Motor neuron (in vitro differentiated cells): ENCODE measurements around the gene TFCP2L1. TPM values are rescaled to one million over a fixed set of nuclear protein-coding genes. Genes with fewer than 3 reads are reported as not detected.

ENCODE experiments used
- ATAC-seq, 8 experiments: fragments of 200-7000 bp; cut with Tn5 transposase; replicated peaks in 6 of 8; 2 replicates each; pipeline ENCODE4 v1.8.0; 2021; ENCODE audit warnings: mild to moderate bottlenecking in 8 of 8, moderate library complexity in 8 of 8
- H3K27ac ChIP-seq, 2 donors: fragments of 250-450 bp; sonication (Bioruptor Pico); 2 replicates each; pipeline ENCODE4 v1.9.0; 2021; ENCODE audit warnings: antibody characterized with exemption in 2 of 2, mild to moderate bottlenecking in 2 of 2, moderate library complexity in 1 of 2
- H3K4me1 ChIP-seq, 2 donors: fragments of 250-450 bp; sonication (Bioruptor Pico); replicated peaks in 1 of 2; 2 replicates each; pipeline ENCODE4 v1.6.1; 2021; ENCODE audit warnings: antibody characterized with exemption in 2 of 2, mild to moderate bottlenecking in 2 of 2, moderate library complexity in 1 of 2
- H3K4me3 ChIP-seq, 5 donors: fragments of 250-450 bp; sonication (Bioruptor Pico); 2 replicates each; pipeline ENCODE4 v1.9.0; 2021; ENCODE audit warnings: antibody characterized with exemption in 5 of 5, mild to moderate bottlenecking in 5 of 5, moderate library complexity in 4 of 5
- WGBS, 10 experiments: fragments of 450-650 bp; shearing (Covaris generic); methylation state at CpG; one replicate each; pipeline ENCODE4 v1.0.0; 2022; 5-methylcytosine and 5-hydroxymethylcytosine counted together
- in situ Hi-C, 9 experiments: fragments of 400-800 bp; cut with MboI; loops; one replicate each; pipeline ENCODE4 v1.15.0; 2021; ENCODE audit warnings: low sequenced_read_pairs in 9 of 9, low pct_unique_long_range_greater_than_20kb in 2 of 9; ENCODE audit not compliant: unreplicated experiment in 9 of 9
- total RNA-seq, 8 experiments: library from RNA; unstranded; fragments of 300-600 nt; gene quantifications; 2 replicates each; pipeline versions ENCODE4 v1.2.3 to v1.2.4, GENCODE V29; 2022

TFCP2L1 gene
- total RNA-seq, 8 experiments from 2014 or later, result 0.05 to 0.71 (median 0.11) TPM; not detected in 1

DNA sequence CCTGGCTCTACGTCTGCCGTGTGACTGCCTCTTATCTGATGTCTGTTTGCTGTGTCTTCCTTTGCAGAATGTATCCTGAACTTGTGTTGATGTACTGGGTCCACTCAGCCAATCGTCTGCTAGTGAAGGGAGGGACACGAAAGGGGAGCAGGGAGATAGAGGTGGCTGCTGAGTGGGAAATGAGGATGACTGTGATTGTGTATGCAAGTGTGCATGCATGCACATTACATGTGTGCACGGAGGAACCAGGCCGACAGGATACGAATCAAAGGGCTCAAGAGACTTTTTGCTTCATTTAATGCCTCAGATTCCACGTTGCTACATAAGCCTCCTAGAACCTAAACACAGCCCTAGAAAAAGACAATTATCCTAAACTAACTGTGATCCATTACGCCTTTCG is 111.2 kb downstream of the TFCP2L1 start:
- no peak for ATAC-seq
- Histone ChIP-seq H3K4me3 (no peak overlapping the region), H3K27ac (no peak overlapping the region), H3K4me1 (no peaks in the 10 kb centered on the region)
- in situ Hi-C loops, result no loop called here
- WGBS, 10 experiments, result 75 to 92% (median 81%) methylated on average over 3 to 9 of the region's 10 CpGs; no CpG with 5 or more reads in 3 of the 10 experiments

DNA sequence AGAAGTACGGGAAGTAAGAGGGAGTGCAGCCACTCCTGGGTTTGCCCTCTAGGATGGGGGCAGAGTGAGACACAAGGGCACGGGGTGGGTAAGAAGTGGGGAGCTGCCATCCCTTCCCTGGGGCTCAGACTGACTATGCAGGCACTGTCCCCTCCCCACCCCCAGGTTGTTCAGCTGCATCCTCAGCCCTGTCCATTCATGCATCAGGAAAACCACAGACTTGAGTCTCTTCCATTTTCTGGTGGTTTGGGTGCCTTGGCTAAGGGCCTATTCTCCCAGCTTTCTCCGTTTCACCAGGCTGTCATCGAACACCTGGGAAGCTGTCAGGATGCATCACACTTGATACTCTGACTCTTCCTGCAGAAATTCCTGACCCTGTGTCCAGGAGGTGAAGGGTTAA is 111.9 kb downstream of the TFCP2L1 start:
- no peak overlapping the region for H3K4me3 ChIP-seq
- ATAC-seq, result no peak
- H3K27ac ChIP-seq, result no peak overlapping the region
- in situ Hi-C loops, result no loop called here
- no peaks in the 10 kb centered on the region for H3K4me1 ChIP-seq
- WGBS, 10 experiments, result 0 to 83% (median 34%) methylated on average over 1 to 2 of the region's 4 CpGs; no CpG with 5 or more reads in 4 of the 10 experiments

DNA sequence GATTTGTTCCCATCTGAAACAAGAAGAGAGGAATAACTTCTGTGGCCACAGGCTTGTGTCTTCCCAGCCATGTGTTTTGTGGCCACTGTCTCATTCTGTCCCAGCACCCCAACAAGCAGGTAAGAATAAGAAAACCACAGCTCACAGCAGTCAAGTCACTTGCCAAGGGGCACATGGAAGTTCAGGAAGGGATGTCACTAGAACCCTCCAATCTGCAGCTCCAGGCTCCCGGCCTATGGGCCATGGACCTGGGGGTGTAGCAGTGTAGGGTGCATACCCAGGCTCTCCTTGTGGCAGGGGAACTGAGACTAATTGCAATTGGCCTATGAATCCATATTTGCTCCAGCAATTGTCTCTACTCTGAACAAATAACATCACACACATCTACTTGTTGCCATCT is 112.5 kb downstream of the TFCP2L1 start:
- no peaks in the 10 kb centered on the region for H3K4me1 ChIP-seq
- no peak for ATAC-seq
- no peak overlapping the region for H3K27ac ChIP-seq
- H3K4me3 ChIP-seq, result no peak overlapping the region
- in situ Hi-C loops, result no loop called here
- 43 to 88% methylated on average over 1 of the region's 1 CpG; no CpG with 5 or more reads in 8 of the 10 experiments for WGBS, 10 experiments

DNA sequence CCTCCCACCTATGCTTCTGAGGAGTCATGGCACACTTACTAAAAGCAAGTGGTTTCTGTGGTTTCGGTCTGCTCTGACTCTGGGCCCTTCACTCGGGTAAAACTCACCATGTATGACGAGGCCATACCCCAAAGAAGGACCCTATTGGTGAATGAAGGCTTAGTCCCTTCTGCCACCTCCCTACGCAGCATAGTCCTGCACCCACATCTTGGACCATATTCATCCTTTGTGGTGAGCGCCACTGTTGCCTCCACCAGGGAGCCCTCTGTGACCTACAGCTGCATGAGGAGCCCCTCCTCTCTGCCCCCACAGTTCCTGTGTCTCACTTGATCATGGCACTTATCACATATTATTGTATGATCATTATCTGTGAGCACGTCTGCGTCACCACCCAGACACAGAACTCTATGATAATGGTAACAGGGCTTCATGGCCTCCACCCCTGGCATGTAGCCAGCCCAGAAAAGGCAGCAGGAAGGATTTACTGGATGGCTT is 113.3 kb downstream of the TFCP2L1 start:
- peak in 2 of 8 experiments; percentile 65 to 91 for ATAC-seq
- in situ Hi-C loops, result no loop called here
- no peaks in the 10 kb centered on the region for H3K4me1 ChIP-seq
- no peak overlapping the region for H3K4me3 ChIP-seq
- H3K27ac ChIP-seq, result no peak overlapping the region
- WGBS, 10 experiments, result 19 to 94% (median 75%) methylated on average over 2 to 6 of the region's 7 CpGs; no CpG with 5 or more reads in 5 of the 10 experiments

DNA sequence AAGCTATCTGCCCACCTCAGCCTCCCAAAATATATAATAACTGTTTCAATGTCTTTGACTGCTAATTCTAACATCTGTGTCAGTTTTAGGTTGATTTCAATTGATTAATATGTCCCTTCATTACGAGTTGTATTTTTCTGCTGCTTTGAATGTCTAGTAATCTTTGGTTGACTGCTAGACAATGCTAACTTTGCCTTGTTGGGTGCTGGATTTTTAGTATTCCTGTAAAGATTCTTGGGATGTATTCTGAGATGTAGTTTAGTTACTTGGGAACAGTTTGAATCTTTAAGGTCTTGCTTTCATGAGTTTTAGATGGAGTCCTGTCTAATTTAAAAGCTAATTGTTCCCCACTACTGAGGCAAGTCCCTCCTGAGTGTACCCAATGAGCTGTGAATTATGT is 114.4 kb downstream of the TFCP2L1 start:
- Histone ChIP-seq H3K4me3 (no peak overlapping the region), H3K4me1 (no peaks in the 10 kb centered on the region), H3K27ac (no peak overlapping the region)
- 0 to 67% (median 8%) methylated on average over 1 of the region's 1 CpG; no CpG with 5 or more reads in 5 of the 10 experiments for WGBS, 10 experiments
- in situ Hi-C loops, result no loop called here
- ATAC-seq, result no peak

DNA sequence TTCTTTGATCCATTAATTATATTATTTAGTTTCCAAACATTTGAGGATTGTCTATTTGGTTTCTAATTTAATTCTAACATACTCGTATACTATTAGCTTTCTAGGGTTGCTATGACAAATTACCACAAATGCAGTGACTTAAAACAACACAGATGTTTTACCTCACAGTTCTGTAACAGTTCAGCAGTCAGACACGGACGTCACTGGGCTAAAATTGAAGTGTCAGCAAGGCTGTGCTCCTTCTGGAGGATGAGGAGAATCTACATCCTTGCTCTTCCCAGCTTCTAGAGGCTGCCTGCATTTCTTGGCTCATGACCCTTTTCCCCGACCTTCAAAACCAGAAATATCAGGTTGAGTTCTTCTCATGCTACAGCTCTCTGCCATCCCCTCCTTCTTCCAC is 117.6 kb downstream of the TFCP2L1 start:
- in situ Hi-C loops, result no loop called here
- WGBS, 10 experiments, result 2 to 100% (median 67%) methylated on average over 1 to 4 of the region's 4 CpGs
- no peak overlapping the region for H3K27ac ChIP-seq
- H3K4me1 ChIP-seq, result no peaks in the 10 kb centered on the region
- no peak overlapping the region for H3K4me3 ChIP-seq
- ATAC-seq, result no peak

Other genes starting within 250 kb of the TFCP2L1 start
- gene RNU4ATAC, start 245.7 kb upstream of the TFCP2L1 start, total RNA-seq, result 100 to 1,000 TPM in 5 of 8 experiments, under 1 TPM in 1, not detected in 2; under 0.01 to 516 (median 222) TPM